ENCODE results near the gene MAMDC2.

DNA sequence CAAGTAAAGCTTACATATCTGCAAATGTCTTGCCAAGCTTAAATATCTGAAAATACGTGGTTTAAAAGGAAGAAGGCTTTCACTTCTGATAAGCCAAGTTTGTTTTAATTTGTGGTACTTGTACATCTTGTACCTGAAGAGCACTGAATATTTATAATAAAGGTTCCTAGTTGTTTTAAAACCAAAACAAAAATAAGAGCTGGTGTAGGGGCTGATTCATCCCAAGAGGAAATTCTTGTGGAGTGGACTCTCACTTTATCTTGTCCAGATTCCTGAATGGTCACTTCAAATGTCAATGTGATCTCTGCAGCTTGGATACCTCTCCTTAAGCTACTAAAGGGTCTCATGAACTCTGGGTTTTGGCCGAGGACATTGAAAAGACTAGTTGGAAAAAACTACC is 29.5 kb downstream of the MAMDC2 start:
- TF ChIP-seq, protein P1, sequence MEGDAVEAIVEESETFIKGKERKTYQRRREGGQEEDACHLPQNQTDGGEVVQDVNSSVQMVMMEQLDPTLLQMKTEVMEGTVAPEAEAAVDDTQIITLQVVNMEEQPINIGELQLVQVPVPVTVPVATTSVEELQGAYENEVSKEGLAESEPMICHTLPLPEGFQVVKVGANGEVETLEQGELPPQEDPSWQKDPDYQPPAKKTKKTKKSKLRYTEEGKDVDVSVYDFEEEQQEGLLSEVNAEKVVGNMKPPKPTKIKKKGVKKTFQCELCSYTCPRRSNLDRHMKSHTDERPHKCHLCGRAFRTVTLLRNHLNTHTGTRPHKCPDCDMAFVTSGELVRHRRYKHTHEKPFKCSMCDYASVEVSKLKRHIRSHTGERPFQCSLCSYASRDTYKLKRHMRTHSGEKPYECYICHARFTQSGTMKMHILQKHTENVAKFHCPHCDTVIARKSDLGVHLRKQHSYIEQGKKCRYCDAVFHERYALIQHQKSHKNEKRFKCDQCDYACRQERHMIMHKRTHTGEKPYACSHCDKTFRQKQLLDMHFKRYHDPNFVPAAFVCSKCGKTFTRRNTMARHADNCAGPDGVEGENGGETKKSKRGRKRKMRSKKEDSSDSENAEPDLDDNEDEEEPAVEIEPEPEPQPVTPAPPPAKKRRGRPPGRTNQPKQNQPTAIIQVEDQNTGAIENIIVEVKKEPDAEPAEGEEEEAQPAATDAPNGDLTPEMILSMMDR (IDR thresholded peaks at IDR 0.05): no peak
- TF ChIP-seq POLR2A (IDR thresholded peaks at IDR 0.05): no peak
